ENCODE measurements around the gene SPG21.

GRCh38 chr15:64993290-64993689 lies 3.6 kb upstream of the SPG21 start:
- TF ChIP-seq CTCF (IDR thresholded peaks at IDR 0.05; ENCODE audit: poor library complexity, severe bottlenecking) (no peak), POLR2AphosphoS5 (IDR thresholded peaks at IDR 0.05) (no peak), REST (IDR thresholded peaks at IDR 0.05; ENCODE audit: borderline replicate concordance) (no peak), EP300 (conservative IDR thresholded peaks at IDR 0.05; ENCODE audit: poor library complexity, severe bottlenecking) (no peak), TAF1 (IDR thresholded peaks at IDR 0.05; ENCODE audit: low read depth) (no peak), EZH2 (IDR thresholded peaks at IDR 0.05; ENCODE audit: borderline replicate concordance, insufficient read depth, low read length, poor library complexity, severe bottlenecking) (no peak), MXI1 (conservative IDR thresholded peaks at IDR 0.05; ENCODE audit: poor library complexity, severe bottlenecking) (no peak), RAD21 (conservative IDR thresholded peaks at IDR 0.05) (no peak), SMC3 (conservative IDR thresholded peaks at IDR 0.05; ENCODE audit: poor library complexity) (no peak)
